Measurements from ENCODE around the gene SHROOM4.

DNA sequence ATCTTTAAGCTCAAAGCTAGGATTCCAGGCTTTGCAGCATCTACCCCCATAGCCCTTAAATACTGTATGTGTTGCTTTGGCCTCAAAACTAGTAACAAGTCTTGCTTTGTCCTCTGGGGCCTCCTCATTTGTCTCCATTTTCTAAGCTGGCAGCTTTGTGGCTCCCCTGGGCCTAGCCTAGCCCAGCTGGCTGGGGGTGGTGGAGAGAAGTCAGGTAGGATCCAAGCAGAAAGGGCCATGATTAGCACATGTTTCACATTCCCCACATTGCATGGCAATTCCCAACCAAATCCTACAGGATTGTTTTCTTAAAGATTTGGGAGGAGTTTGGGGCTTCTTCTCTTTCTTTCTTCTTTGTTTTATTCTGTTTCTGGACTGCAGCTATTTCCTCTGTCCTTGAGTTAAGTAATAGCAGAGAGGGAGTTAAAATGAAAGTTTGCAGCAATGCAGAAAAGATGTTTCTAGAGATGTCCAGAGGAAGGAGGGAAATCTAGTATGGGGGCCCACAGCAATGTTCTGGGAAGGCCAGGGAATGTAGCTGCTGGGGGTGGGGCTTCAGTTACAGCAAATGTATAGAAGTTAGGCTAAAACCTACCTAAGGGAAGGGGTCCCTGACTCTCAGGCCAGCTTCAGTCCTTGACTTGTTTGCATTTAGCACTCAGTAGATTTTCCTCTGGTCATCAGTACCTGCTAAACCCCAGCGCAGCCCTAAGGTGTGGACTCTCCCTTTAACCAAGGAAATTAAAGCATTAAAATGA lies 92.1 kb downstream of the SHROOM4 start:
- TF ChIP-seq POLR2AphosphoS5 (IDR thresholded peaks at IDR 0.05; ENCODE audit: low read depth) (no peak), EZH2 (IDR thresholded peaks at IDR 0.05; ENCODE audit: low read depth, unreplicated experiment) (no peak), CREB1 (CRISPR knock-in tag; IDR thresholded peaks at IDR 0.05; ENCODE audit: low read depth) (no peak), EZH2phosphoT487 (IDR thresholded peaks at IDR 0.05; ENCODE audit: unreplicated experiment) (no peak), NANOG (IDR thresholded peaks at IDR 0.05; ENCODE audit: borderline replicate concordance) (no peak), JUNB (IDR thresholded peaks at IDR 0.05; ENCODE audit: unreplicated experiment) (no peak), ZNF331 (CRISPR knock-in tag; IDR thresholded peaks at IDR 0.05; ENCODE audit: low read depth) (no peak)
- TF ChIP-seq, protein P1, sequence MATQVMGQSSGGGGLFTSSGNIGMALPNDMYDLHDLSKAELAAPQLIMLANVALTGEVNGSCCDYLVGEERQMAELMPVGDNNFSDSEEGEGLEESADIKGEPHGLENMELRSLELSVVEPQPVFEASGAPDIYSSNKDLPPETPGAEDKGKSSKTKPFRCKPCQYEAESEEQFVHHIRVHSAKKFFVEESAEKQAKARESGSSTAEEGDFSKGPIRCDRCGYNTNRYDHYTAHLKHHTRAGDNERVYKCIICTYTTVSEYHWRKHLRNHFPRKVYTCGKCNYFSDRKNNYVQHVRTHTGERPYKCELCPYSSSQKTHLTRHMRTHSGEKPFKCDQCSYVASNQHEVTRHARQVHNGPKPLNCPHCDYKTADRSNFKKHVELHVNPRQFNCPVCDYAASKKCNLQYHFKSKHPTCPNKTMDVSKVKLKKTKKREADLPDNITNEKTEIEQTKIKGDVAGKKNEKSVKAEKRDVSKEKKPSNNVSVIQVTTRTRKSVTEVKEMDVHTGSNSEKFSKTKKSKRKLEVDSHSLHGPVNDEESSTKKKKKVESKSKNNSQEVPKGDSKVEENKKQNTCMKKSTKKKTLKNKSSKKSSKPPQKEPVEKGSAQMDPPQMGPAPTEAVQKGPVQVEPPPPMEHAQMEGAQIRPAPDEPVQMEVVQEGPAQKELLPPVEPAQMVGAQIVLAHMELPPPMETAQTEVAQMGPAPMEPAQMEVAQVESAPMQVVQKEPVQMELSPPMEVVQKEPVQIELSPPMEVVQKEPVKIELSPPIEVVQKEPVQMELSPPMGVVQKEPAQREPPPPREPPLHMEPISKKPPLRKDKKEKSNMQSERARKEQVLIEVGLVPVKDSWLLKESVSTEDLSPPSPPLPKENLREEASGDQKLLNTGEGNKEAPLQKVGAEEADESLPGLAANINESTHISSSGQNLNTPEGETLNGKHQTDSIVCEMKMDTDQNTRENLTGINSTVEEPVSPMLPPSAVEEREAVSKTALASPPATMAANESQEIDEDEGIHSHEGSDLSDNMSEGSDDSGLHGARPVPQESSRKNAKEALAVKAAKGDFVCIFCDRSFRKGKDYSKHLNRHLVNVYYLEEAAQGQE (IDR thresholded peaks at IDR 0.05; ENCODE audit: unreplicated experiment) = no peak
- TF ChIP-seq, protein P2, sequence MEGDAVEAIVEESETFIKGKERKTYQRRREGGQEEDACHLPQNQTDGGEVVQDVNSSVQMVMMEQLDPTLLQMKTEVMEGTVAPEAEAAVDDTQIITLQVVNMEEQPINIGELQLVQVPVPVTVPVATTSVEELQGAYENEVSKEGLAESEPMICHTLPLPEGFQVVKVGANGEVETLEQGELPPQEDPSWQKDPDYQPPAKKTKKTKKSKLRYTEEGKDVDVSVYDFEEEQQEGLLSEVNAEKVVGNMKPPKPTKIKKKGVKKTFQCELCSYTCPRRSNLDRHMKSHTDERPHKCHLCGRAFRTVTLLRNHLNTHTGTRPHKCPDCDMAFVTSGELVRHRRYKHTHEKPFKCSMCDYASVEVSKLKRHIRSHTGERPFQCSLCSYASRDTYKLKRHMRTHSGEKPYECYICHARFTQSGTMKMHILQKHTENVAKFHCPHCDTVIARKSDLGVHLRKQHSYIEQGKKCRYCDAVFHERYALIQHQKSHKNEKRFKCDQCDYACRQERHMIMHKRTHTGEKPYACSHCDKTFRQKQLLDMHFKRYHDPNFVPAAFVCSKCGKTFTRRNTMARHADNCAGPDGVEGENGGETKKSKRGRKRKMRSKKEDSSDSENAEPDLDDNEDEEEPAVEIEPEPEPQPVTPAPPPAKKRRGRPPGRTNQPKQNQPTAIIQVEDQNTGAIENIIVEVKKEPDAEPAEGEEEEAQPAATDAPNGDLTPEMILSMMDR (conservative IDR thresholded peaks at IDR 0.05; ENCODE audit: low read depth in 2 of 2) = no peak
- TF ChIP-seq, protein P3, sequence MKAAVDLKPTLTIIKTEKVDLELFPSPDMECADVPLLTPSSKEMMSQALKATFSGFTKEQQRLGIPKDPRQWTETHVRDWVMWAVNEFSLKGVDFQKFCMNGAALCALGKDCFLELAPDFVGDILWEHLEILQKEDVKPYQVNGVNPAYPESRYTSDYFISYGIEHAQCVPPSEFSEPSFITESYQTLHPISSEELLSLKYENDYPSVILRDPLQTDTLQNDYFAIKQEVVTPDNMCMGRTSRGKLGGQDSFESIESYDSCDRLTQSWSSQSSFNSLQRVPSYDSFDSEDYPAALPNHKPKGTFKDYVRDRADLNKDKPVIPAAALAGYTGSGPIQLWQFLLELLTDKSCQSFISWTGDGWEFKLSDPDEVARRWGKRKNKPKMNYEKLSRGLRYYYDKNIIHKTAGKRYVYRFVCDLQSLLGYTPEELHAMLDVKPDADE (IDR thresholded peaks at IDR 0.05) = no peak
